HG03108 (cell line): ENCODE measurements around the gene LGMN.

Source experiments
- ATAC-seq: cut with Tn5 transposase; IDR thresholded peaks from one replicate; pipeline ENCODE4 v1.9.1; 2021; ENCODE audit warnings: moderate library complexity; ENCODE audit not compliant: unreplicated experiment

LGMN gene

GRCh38 chr14:92656306-92657081 lies 91.9 kb downstream of the LGMN start:
- no peak for ATAC-seq

- ATAC-seq = no peak
Observed at GRCh38 chr14:92655419-92656201, 92.8 kb downstream of the LGMN start.

- no peak for ATAC-seq
Observed at GRCh38 chr14:92654239-92654901, 94.1 kb downstream of the LGMN start.
